ENCODE results near the gene GPAT3. TPM values are rescaled to one million over a fixed set of nuclear protein-coding genes. Genes with fewer than 3 reads are reported as not detected.

GPAT3 gene
- total and polyA plus RNA-seq, 2 donors from 2014 or later: 11.4 to 25.3 TPM

GRCh38 chr4:83558059-83558653, 22.2 kb downstream of the GPAT3 start:
- H3K4me1 ChIP-seq (ENCODE audit: control insufficient read depth in 2 of 3, insufficient read depth in 2 of 3, low read depth in 1 of 3, low read length in 3 of 3): no peaks in the 10 kb centered on the region
- intact Hi-C loops (cut with DNase I): no loop called here
- no peak overlapping the region for H3K9ac ChIP-seq (ENCODE audit: low read length in 3 of 3)
- H3K9me3 ChIP-seq (ENCODE audit: control insufficient read depth in 2 of 3, insufficient read depth in 1 of 3, low read length in 3 of 3): no peaks in the 10 kb centered on the region
- FAIRE-seq: no peak
- H3K36me3 ChIP-seq (ENCODE audit: control insufficient read depth in 2 of 3, insufficient read depth in 3 of 3, low read length in 3 of 3): peaks cover 0 to 5% (median 0%) of the 10 kb centered on the region in 3 donors
- H3K27ac ChIP-seq (ENCODE audit: low read depth in 2 of 2, low read length in 2 of 2): peak overlapping the region in 1 of 2 donors; percentile 6
- H3K4me3 ChIP-seq (ENCODE audit: low read length in 3 of 3): no peak overlapping the region
- DNase-seq: no peak
- TF ChIP-seq CTCF (IDR thresholded peaks at IDR 0.05; ENCODE audit: borderline replicate concordance, extremely low read depth, insufficient read depth): no peak
- H3K27me3 ChIP-seq (ENCODE audit: control insufficient read depth, insufficient read depth, low read length): no peaks in the 10 kb centered on the region

- FAIRE-seq (no peak), DNase-seq (no peak)
- Histone ChIP-seq H3K4me3 (ENCODE audit: low read length in 3 of 3) (no peak overlapping the region), H3K9me3 (ENCODE audit: control insufficient read depth in 2 of 3, insufficient read depth in 1 of 3, low read length in 3 of 3) (no peaks in the 10 kb centered on the region), H3K27ac (ENCODE audit: low read depth in 2 of 2, low read length in 2 of 2) (no peak overlapping the region), H3K27me3 (ENCODE audit: control insufficient read depth, insufficient read depth, low read length) (no peaks in the 10 kb centered on the region), H3K9ac (ENCODE audit: low read length in 3 of 3) (no peak overlapping the region), H3K4me1 (ENCODE audit: control insufficient read depth in 2 of 3, insufficient read depth in 2 of 3, low read depth in 1 of 3, low read length in 3 of 3) (no peaks in the 10 kb centered on the region), H3K36me3 (ENCODE audit: control insufficient read depth in 2 of 3, insufficient read depth in 3 of 3, low read length in 3 of 3) (peaks cover 0 to 5% (median 0%) of the 10 kb centered on the region in 3 donors)
- intact Hi-C loops (cut with DNase I): no loop called here
- no peak for TF ChIP-seq CTCF (IDR thresholded peaks at IDR 0.05; ENCODE audit: borderline replicate concordance, extremely low read depth, insufficient read depth)
These were observed 22.8 kb downstream of the GPAT3 start for GRCh38 chr4:83558680-83559079.

GRCh38 chr4:83560523-83560922, 24.6 kb downstream of the GPAT3 start:
- H3K9me3 ChIP-seq (ENCODE audit: control insufficient read depth in 2 of 3, insufficient read depth in 1 of 3, low read length in 3 of 3): no peaks in the 10 kb centered on the region
- H3K4me3 ChIP-seq (ENCODE audit: low read length in 3 of 3): no peak overlapping the region
- no peak for TF ChIP-seq CTCF (IDR thresholded peaks at IDR 0.05; ENCODE audit: borderline replicate concordance, extremely low read depth, insufficient read depth)
- no peaks in the 10 kb centered on the region for H3K36me3 ChIP-seq (ENCODE audit: control insufficient read depth in 2 of 3, insufficient read depth in 3 of 3, low read length in 3 of 3)
- no peak overlapping the region for H3K9ac ChIP-seq (ENCODE audit: low read length in 3 of 3)
- no peak overlapping the region for H3K27ac ChIP-seq (ENCODE audit: low read depth in 2 of 2, low read length in 2 of 2)
- no peaks in the 10 kb centered on the region for H3K4me1 ChIP-seq (ENCODE audit: control insufficient read depth in 2 of 3, insufficient read depth in 2 of 3, low read depth in 1 of 3, low read length in 3 of 3)
- intact Hi-C loops (cut with DNase I): no loop called here
- DNase-seq: no peak
- H3K27me3 ChIP-seq (ENCODE audit: control insufficient read depth, insufficient read depth, low read length): no peaks in the 10 kb centered on the region
- FAIRE-seq: no peak

GRCh38 chr4:83561381-83561780, 25.5 kb downstream of the GPAT3 start:
- DNase-seq (no peak), FAIRE-seq (no peak)
- no peak overlapping the region for H3K27ac ChIP-seq (ENCODE audit: low read depth in 2 of 2, low read length in 2 of 2)
- no peak overlapping the region for H3K4me3 ChIP-seq (ENCODE audit: low read length in 3 of 3)
- no peaks in the 10 kb centered on the region for H3K36me3 ChIP-seq (ENCODE audit: control insufficient read depth in 2 of 3, insufficient read depth in 3 of 3, low read length in 3 of 3)
- no peaks in the 10 kb centered on the region for H3K27me3 ChIP-seq (ENCODE audit: control insufficient read depth, insufficient read depth, low read length)
- no peak for TF ChIP-seq CTCF (IDR thresholded peaks at IDR 0.05; ENCODE audit: borderline replicate concordance, extremely low read depth, insufficient read depth)
- intact Hi-C loops (cut with DNase I): no loop called here
- no peaks in the 10 kb centered on the region for H3K4me1 ChIP-seq (ENCODE audit: control insufficient read depth in 2 of 3, insufficient read depth in 2 of 3, low read depth in 1 of 3, low read length in 3 of 3)
- no peaks in the 10 kb centered on the region for H3K9me3 ChIP-seq (ENCODE audit: control insufficient read depth in 2 of 3, insufficient read depth in 1 of 3, low read length in 3 of 3)
- no peak overlapping the region for H3K9ac ChIP-seq (ENCODE audit: low read length in 3 of 3)
